ENCODE data around the gene MTMR3.
"Not testable (repeated sequence)": the region's sequence is repeated elsewhere in the genome, so short reads cannot be mapped to it uniquely, and the experiment has no call there.

The MTMR3 gene

DNA sequence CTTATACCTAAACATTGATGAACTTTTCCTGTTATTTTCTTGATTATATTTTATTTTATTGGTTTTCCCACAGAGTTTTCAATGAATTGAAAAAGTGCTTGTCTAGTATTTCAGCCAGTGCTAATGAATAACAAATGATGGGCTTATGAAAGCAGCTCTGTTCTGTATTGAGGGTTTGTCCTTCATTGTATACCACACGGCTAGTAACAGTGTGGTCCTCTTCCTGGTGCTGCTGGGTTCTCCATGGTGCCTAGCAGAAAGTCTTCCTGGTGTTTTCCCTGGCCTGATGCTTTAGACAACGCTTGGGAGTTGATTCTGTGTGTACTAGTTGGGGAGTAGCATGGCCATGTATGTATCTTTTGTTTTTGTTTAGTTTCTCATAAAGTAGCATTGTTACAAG, 89.1 kb downstream of the MTMR3 start:
- DNase-seq, result no peak

DNA sequence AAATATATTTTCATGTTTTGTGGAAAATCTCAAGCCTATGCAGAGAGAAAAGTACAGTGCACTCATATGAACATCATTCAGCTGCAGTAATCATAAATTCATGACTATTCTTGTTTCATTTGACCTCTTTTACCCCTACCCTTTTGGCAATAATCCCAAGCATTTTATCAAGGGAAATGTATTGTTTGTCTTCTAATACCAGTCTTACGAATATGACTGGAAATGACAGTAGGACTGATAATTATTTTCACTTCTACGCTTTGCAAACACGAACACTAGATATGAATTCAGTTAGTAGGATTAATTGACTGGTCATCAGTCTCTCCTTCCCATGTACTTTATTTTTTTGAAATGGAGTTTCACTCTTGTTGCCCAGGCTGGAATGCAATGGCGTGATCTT, 90.3 kb downstream of the MTMR3 start:
- DNase-seq, result no peak

DNA sequence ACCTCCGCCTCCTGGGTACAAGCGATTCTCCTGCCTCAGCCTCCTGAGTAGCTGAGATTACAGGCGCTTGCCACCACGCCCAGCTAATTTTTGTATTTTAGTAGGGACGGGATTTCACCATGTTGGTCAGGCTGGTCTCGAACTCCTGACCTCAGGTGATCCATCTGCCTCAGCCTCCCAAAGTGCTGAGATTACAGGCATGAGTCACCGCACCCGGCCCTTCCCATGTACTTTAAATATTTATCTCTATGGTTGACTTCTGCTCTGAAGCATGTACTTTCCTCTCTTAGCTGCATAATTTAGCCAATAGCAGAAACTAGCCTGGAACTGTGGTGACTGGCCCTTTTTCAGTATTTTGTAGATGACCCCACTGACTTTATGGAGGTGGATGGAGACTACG, 90.7 kb downstream of the MTMR3 start:
- not testable (repeated sequence) for DNase-seq

DNA sequence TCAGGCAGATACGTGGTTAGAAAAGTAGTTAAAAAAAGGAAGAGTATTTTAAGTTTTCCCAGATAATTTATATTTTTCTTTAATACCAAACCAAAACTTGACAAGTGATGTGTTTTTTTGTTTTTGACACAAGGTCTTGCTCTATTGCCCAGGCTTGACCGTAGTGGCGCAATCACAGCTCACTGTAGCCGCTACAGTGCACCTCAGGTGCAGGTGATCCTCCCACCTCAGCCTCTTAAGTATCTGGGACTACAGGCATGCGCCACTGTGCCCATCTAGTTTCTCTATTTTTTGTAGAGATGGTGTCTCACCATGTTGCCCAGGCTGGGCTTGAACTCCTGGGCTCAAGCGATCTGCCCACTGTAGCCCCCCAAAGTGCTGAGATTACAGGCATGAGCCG, 92.5 kb downstream of the MTMR3 start:
- DNase-seq, result no peak

DNA sequence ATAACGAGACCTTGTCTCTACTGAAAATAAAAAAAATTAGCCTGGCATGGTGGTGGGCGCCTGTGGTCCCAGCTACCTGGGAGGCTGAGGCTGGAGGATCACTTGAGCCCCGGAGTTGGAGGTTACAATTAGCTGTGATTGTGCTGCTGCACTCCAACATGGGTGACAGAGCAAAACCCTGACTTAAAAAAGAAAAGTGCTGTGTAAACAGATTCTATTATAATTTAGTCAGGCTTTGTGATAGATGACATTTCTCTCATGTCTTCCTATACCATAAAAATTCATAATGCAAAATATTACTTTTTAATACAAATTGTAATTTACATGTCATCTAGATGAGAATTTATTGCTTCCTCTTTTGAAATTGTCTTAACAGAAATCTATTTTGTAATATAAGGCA, 94.1 kb downstream of the MTMR3 start:
- DNase-seq, result no peak

DNA sequence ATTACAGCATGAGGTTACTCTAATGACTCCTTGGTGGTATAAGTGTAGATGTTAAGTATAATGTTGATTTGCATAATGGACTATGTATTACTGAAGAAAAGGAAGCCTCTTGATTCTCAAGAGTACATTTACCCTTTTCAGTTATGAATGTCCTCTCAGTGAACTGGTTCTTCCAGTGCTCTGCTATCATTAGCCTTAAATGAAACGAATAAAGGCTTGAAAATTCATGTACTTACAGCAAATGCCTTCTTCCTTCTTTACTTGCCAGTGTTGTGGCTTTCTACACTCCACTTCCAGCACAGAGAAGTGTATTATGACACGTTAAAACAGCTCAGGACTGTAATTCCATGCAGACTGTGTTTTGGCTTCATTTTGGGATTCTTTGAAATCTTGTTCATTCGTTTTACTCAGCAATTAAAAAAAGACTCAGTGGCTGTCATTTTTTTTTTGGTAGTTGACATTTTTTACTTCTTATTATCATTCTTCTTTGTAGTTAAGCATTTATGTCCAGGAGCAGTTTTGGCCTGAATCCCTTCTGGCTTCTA, 96.9 kb downstream of the MTMR3 start:
- no peak for DNase-seq

DNA sequence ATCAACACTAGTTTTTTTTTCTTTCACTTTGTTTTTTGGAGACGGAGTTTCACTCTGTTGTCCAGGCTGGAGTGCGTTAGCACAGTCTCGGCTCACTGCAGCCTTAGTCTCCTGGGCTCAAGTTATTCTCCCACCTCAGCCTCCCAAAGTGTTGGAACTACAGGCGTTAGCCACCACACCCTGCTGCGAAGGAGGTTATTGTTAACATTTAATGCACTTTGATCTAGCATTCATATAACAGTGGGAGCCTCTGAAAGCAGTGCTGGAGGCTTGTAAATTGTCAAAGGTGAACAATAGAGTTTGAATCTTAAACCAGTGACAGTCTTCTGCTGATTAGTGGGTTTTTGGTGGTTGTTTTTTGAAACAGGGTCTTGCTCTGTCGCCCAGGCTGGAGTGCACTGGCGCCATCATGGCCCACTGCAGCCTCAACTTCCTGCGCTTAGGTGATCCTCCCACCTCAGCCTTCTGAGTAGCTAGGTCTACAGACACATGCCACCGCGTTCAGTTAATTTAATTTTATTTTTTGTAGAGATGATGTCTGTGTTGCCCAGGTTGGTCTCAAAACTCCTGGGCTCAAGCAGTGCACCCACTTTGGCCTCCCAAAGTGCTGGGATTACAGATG, 100.4 kb downstream of the MTMR3 start:
- no peak for DNase-seq

DNA sequence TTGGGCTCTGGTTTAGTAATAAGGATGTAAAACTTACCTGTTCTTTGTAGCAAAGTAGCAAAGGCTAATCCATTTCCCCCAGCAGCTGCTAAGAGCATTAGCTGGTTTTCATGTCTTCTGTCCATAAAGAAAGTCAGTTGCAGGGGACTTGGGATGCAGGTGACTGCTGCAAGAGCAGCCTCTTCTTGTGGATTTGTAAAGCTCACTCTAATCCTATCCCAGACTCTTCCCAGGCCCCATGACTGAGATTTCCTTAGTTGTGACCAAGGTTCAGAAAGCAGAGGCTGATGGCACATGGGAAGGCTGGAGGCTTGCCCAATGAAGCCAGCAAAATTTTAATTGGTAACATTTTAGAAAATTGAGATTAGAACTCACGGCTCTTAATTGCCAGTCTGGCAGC, 102.9 kb downstream of the MTMR3 start:
- DNase-seq, result no peak

DNA sequence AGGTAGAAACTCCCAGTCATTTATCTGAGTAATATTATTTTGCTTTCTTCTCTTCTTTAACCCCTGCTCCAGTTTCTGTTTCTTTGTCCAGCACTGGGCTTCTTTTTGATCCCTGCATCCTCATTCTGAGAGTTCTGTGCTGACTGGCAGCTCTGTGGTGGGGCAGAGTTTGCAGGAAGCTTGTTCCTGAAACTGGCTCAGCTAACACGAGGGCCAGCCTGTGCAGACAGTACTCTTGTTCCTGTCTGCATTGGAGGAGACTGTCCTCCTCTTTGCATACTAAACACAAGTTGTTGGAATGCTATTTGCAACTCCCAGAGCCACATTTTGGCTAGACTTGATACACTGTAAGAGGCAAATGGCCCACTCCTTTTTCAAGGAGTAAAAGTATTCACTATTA, 104.2 kb downstream of the MTMR3 start:
- no peak for DNase-seq

DNA sequence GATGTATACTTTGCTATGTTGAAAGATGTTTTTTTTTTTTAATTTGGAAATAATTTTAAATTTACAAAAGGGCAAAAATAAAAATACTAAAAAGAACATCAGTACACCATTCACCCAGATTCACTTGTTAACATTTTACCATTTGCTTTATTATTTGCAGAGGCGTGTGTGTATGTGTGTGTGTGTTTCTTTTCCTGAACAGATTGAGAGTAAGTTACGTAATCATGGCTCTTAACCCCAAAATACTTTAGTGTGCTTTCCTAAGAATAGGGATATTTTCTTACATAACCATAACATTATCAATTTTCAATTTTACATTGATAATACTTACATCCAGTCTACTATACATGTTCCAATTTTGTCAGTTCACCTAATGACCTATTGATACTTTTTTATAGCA, 105.7 kb downstream of the MTMR3 start:
- no peak for DNase-seq

DNA sequence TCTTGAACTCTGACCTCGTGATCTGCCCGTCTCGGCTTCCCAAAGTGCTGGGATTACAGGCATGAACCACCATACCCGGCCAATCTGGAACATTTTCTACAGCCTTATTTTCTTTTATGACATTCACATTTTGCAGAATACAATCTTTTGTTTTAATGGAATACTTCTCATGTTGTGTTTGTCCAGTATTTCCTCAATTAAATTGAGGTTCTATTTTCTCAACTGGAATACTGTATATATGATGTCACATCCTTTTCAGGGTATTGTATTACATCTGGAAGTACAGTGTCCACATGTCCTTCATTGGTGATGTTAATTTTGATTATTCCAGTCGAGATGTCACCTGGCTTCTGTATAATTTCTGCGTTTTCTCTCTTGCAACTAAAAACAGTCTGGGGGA, 106.5 kb downstream of the MTMR3 start:
- DNase-seq, result no peak

DNA sequence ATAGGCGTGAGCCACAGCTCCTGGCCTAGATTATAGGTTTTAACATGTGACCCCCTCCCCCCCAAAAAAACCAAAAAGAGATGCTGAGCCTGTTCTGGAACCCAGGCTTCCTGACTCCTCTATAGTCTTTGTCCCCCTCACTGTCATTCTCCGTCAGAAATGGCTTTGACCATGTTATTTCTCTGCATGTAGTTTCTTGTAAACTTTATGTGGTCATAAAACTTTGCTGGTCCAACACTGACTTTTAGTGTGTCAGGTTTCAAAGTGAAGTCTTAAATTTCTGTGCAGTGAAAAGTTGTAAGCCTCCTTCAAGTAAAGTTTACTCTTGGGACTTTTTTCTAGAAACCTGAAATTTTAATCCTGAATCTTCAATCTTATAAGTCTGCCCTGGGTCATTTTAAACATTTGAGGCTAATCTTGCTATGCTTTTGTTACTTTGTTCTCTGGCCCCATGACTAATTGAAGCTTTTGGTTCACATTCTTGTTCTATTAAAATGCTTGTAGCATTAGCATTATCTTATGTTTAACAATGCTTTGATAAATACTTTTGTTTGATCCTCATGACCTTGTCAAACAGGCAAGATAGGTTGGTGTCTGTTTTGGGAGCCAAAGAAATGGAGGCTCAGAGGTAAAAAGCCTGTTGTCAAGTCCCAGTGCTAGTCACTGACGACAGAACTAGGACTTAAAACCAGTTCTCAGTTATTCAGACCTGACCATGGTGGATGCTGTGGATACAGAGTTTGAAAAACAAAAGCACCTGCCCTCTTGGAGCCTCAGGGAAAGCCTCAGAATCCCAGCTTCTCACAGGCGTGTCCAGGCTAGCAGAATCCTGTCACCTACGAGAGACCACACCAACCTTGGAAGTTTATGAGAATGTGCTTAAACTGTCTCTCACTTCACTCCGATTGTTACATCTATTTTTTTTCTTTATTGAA, 109.6 kb downstream of the MTMR3 start:
- no peak for DNase-seq

DNA sequence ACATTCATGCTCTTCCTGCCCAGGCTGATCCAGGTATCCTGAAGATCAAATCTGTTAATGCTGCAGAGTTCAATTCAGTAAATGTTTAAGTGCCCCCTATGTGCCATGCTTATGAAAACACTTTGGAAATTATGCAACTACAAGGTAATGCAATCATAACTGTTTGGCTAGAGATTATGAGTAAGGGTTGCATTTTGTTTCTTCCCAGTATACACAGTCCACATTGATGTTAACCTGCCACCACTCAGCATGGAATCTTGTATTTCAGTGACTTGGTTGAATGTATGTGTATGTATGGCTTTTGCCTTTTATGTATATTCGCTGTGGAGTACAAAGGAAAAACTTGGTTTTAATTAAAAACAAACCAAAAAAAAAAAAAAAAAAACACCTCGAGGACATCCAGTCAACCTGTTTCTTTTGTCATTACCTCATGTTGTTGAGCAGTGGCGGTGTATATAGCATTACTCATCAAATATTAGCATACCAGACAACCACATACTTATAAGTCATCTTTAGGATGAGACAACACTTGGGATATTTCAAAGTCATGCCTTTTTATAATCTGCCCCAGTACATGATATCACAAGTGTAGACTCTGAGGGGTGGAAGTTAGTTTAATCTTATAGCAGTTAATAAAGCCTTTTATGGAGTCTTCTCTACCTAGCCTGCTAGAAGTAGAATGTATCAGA, 111.2 kb downstream of the MTMR3 start:
- no peak for DNase-seq

DNA sequence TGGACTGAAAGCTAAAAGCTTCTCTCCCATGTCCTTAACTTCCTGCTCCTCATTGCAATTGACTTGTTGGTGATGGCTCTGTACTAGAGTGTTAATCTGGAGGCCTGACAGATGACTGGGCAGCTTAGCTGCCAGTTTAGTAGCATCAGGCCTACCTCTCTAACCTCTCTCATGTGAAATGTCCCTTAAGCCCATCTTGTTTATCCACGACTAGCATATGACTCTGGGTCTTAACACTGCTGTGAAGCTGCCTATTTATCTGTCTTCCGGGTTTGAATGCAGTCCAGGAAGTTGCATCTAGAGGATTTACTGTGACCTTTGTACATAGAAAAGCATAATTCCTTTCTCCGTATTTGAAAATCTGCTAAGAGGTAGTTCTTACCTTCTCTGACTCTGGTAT, 112.0 kb downstream of the MTMR3 start:
- no peak for DNase-seq

DNA sequence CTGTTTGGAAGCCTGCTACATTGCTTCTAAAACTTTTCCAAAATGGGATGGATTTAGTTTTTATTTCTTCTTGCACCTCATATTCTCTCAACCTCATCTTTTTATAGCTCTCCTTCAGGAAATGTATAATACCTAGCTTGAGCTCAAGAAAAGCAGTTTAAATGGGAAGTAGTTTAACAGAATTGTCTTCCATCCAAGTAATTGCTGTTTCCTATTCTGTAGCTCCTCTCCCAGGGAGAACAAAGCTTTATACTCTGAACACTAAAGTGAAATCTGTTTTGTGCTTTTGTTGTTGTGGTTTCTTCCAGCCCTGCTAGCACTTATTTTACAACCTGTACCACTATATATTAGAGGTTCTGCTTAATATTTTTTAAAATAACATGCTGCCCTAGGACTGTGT, 114.1 kb downstream of the MTMR3 start:
- DNase-seq, result no peak

DNA sequence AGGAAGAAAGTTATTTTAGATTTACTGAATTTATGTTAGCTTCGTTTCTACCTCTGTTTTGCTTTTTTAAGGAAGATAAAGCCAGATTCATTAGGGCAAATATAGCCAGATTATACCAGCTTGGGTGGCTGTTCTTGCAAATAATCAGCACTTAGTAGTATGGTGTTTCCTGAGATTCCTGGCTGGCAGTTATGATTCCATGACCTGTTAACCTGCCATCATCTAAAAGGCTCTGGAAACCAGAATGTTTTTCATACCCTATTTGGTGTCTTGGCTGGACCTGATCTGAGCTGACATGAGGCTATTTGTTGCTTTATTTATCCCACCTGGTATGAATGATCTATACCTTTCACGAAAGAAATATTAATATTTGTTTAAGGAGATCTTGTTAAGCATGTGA, 114.5 kb downstream of the MTMR3 start:
- no peak for DNase-seq

DNA sequence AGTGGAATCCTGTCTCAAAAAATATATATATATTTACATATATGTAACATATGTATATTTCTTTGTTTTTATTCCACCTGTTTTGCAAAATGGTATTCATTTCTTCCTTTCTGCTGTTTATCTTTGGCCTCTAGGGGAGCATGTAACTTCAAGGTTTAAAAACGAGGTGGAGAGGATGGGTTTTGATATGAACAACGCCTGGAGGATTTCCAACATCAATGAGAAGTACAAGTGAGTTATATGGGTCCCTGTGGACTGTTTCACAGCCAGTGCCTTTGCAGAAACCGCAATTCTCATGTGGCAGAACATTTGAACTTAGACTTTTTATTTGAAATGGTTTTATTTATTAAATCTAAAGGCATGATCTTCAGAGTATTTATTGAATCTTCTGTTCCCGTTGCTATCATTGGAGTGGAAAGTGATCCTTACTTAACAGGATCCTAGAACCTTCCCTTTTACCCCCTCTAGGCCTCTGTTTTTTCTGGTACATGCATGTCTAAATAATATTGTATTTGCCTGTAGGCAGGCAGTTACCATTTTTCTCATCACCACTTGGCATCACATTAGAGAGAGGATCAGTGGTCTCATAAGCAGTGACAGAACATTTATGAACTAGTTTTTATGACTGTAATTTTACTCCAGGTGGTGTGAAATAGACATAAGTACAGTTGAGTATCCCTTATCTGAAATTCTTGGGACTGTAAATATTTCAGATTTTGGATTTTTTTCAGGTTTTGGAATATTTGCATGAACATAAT, 115.8 kb downstream of the MTMR3 start:
- DNase-seq, result no peak

DNA sequence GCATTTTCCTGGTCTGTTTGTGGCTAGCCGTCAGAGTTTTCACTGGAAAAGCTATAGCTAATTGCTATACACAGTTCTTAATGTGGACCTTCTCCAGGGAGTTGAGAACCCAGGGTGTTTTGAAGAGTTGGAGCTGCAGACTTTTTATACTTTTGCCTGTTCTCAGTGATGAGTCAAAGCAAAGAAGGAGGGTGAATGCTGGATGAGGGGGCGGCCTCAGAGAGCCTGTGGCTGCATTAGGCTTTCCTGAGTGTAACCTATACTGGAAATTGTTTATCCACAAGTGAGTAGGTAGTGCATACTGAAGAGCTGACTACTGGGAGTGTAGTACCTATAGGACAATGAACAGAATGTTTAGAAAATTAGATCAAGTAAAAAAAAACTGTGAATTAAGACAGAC, 117.6 kb downstream of the MTMR3 start:
- DNase-seq, result no peak

DNA sequence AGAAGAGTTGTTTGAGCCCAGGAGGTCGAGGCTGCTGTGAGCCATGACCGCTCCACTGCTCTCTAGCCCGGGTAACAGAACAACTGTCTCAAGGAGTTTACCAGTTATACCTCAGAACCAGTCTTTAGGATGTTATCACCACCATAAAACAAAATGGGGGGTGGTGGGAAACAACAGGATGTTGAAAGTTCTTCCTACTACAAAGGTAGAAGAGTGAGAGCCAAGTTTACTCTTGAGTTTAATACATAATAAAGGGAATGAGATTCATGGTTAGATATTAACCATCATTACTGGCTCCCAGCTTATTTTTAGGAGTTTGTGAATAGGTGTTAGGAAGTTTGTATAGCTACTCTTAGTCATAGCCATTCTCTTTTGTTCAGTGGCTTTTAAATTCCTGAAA, 118.5 kb downstream of the MTMR3 start:
- DNase-seq, result no peak

DNA sequence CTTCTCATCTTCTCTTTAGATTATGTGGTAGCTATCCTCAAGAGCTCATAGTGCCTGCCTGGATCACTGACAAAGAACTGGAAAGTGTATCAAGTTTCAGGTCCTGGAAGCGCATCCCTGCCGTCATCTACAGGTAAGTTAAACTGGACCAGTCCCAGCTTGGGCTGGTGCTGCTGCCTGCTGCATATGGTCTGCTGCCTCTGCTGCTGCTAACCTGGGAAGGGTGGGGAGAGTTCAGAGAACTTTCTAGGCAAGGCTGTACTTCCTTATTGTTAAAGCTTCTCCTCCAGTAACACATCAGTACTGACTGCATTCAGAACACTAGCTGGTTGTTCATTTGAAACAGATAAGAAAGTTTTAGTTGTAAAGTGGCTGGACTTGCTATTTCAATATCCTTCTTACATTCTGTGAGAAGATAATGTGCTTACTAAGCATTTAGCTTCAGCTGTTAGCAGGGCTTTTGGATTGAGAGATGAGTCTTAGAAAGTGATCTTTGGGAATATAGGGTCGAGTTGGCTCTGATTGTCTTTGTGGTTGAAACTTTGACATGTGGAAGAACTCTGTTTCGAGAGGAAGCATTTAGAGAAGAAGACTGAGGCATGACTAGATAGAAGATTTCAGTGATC, 120.0 kb downstream of the MTMR3 start:
- no peak for DNase-seq

DNA sequence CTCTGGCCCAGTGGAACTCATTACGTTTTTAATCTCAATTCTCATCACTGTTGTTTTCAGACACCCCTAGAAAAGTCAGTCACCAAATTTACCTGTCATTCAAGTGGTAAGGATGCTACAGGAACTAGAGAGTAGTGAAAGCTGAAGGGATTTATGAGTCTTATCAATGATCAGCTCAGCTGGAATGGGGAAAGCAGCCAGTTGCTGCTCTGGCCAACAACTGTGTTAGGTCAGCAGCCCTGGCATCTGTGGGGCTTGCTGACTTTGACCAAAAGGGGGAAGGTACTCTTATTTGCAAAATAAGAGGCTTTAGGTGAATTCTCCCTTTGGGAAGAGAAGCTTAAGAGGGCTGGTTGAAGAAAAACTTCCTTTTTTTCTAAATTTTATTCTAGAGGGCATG, 121.1 kb downstream of the MTMR3 start:
- no peak for DNase-seq

DNA sequence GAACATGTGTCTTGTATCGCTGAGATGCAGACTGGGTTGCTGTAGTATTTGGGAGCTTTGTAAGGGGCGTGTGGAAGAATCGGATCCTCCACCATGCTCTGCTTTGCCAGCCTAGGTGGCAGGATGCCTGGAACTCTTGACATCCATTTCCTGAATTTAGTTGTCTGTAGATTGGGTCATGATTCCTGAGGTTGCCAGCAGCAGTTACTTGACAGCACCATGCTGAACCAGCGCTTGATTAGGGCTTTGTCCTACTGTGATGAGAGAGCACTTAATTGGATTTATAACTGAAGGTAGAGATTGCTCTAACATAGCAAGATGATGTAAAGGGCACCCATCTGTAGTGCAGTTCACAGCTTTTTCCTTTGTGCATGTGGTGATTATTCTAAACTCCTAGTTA, 121.7 kb downstream of the MTMR3 start:
- no peak for DNase-seq
